Measurements from ENCODE around the gene SASH1. TPM values are rescaled to one million over a fixed set of nuclear protein-coding genes. Genes with fewer than 3 reads are reported as not detected.

The SASH1 gene
- total RNA-seq, 1 donor from 2014 or later, result 61.3 TPM

- Mint-ChIP-seq H3K4me1 (ENCODE audit: unreplicated experiment) (peaks cover 5% of the 10 kb centered on the region), H3K36me3 (peaks cover 30% of the 10 kb centered on the region), H3K9me3 (no peaks in the 10 kb centered on the region), H3K27me3 (no peaks in the 10 kb centered on the region), H3K27ac (no peak overlapping the region), H3K4me3 (no peak overlapping the region)
- TF ChIP-seq, protein P1, sequence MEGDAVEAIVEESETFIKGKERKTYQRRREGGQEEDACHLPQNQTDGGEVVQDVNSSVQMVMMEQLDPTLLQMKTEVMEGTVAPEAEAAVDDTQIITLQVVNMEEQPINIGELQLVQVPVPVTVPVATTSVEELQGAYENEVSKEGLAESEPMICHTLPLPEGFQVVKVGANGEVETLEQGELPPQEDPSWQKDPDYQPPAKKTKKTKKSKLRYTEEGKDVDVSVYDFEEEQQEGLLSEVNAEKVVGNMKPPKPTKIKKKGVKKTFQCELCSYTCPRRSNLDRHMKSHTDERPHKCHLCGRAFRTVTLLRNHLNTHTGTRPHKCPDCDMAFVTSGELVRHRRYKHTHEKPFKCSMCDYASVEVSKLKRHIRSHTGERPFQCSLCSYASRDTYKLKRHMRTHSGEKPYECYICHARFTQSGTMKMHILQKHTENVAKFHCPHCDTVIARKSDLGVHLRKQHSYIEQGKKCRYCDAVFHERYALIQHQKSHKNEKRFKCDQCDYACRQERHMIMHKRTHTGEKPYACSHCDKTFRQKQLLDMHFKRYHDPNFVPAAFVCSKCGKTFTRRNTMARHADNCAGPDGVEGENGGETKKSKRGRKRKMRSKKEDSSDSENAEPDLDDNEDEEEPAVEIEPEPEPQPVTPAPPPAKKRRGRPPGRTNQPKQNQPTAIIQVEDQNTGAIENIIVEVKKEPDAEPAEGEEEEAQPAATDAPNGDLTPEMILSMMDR (conservative IDR thresholded peaks at IDR 0.05), result no peak
- DNase-seq (ENCODE audit: extremely low spot score, unreplicated experiment), result no peak
Measured at GRCh38 chr6:148491638-148492251, 149.1 kb downstream of the SASH1 start.

- Mint-ChIP-seq H3K4me3 (no peak overlapping the region), H3K27ac (no peak overlapping the region), H3K4me1 (ENCODE audit: unreplicated experiment) (peaks cover 5% of the 10 kb centered on the region), H3K36me3 (peaks cover 29% of the 10 kb centered on the region), H3K27me3 (no peaks in the 10 kb centered on the region), H3K9me3 (no peaks in the 10 kb centered on the region)
- TF ChIP-seq, protein P1 (conservative IDR thresholded peaks at IDR 0.05), result no peak
- no peak for DNase-seq (ENCODE audit: extremely low spot score, unreplicated experiment)
Measured at GRCh38 chr6:148492654-148493290, 150.1 kb downstream of the SASH1 start.

GRCh38 chr6:148493424-148493823 is 150.8 kb downstream of the SASH1 start:
- no peak overlapping the region for H3K27ac Mint-ChIP-seq

DNA sequence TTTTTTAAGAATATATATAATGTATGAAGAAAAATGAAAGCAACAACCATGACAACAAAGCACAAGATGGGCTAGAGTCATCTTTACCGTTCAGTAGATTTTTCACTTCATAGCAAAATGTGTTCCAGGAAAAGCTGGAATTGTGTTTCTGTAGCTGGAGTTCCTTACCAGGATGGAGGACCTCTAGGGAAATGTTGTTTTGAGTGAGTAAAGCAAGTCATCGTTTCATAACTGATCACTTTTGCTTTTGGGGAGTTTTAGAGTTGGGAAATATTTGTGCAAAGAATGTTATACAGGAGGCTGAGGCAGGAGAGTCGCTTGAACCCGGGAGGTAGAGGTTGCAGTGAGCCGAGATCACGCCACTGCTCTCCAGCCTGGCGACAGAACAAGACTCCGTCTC is 151.6 kb downstream of the SASH1 start:
- Mint-ChIP-seq H3K4me1 (ENCODE audit: unreplicated experiment) (peaks cover 5% of the 10 kb centered on the region), H3K27ac (no peak overlapping the region), H3K36me3 (peaks cover 17% of the 10 kb centered on the region), H3K4me3 (no peak overlapping the region), H3K9me3 (no peaks in the 10 kb centered on the region), H3K27me3 (no peaks in the 10 kb centered on the region)
- no peak for DNase-seq (ENCODE audit: extremely low spot score, unreplicated experiment)
- TF ChIP-seq, protein P1 (conservative IDR thresholded peaks at IDR 0.05), result no peak

More at GRCh38 chr6:148493424-148493823, 150.8 kb downstream of the SASH1 start:
- Mint-ChIP-seq H3K27me3 (no peaks in the 10 kb centered on the region), H3K4me1 (ENCODE audit: unreplicated experiment) (peaks cover 5% of the 10 kb centered on the region), H3K36me3 (peaks cover 23% of the 10 kb centered on the region), H3K4me3 (no peak overlapping the region), H3K9me3 (no peaks in the 10 kb centered on the region)
- TF ChIP-seq, protein P1 (conservative IDR thresholded peaks at IDR 0.05), result no peak
- no peak for DNase-seq (ENCODE audit: extremely low spot score, unreplicated experiment)

DNA sequence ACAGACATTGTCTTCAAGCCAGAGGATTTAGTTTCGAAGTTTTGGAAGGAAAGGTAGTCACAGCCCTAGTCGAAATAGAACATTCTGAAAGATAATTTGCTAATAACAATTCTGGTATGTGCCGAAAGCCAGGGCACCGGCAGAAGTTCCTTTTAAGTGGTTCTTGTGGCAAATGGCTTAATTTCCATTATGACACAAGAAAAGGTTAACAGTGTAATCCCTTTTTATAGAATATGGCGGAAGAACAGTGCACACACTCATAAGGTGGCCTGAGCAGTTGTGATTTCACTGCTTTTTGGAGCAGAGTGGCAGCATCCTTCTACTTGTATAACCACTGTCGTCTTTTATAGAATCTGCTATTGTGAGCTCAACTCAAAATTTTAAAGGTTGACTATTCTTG is 152.4 kb downstream of the SASH1 start:
- TF ChIP-seq, protein P1 (conservative IDR thresholded peaks at IDR 0.05), result no peak
- H3K27ac Mint-ChIP-seq, result no peak overlapping the region
- no peaks in the 10 kb centered on the region for H3K27me3 Mint-ChIP-seq
- no peaks in the 10 kb centered on the region for H3K9me3 Mint-ChIP-seq
- H3K4me3 Mint-ChIP-seq, result no peak overlapping the region
- H3K36me3 Mint-ChIP-seq, result peaks cover 19% of the 10 kb centered on the region
- no peak for DNase-seq (ENCODE audit: extremely low spot score, unreplicated experiment)
- H3K4me1 Mint-ChIP-seq (ENCODE audit: unreplicated experiment), result peaks cover 5% of the 10 kb centered on the region

Measured in type B pancreatic cell (in vitro differentiated cells).